HG03135 (cell line): ENCODE measurements around the gene PLA1A.

ENCODE experiments used
- ATAC-seq: cut with Tn5 transposase; IDR thresholded peaks from one replicate; pipeline ENCODE4 v1.9.1; 2021; ENCODE audit warnings: mild to moderate bottlenecking, moderate library complexity; ENCODE audit not compliant: unreplicated experiment

PLA1A gene

DNA sequence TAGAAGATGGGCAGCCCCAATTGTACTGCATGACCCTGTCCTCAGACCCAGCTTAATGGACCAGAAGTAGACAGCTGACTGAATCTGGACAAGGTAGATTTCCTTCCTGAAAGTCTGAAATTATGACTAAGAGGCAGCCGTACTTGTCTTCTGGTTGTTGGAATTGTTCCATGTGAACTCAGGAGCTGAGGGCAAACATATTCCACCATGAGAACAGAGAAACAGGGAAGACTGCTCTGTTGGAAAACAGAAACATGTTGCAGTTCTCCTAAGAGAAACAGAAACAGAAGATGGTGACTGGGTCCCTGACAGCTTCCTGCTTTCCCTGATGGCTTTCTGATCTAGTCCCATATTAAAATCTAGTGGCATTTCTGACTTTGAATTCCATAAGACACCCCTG lies 38.6 kb downstream of the PLA1A start:
- ATAC-seq, result no peak

DNA sequence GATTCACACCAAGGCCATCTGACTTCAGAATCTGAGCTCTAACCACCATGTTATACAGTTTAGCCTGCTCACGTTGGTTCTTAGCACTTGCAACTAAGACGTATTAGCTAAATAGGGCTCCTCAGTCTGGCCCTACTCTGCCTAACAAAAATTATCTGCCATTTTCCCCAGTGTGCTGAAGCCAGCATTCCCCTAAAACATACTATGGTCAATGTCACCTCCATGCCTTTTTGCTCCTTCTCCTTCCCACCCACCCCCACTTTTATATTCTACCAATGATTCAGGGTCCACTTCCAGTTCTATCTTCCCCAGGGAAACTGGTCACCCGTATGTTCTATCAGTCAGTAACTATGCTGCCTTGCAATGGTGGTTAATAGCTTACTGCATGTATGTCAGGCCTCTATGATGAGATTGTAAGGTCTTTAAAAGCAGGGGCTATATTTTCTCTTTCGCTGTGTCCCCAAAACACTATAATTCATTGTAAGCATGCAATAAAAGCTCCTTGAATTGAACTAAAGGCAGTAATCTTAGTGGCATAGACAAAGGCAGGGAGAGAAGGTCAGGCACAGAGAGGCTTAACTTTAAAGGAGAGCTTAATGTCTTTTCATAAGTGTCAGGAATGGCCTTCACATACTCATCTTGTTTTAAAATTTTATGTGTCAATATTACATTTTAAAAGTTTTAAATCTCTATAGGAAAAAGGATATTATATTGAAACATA lies 39.4 kb downstream of the PLA1A start:
- no peak for ATAC-seq

DNA sequence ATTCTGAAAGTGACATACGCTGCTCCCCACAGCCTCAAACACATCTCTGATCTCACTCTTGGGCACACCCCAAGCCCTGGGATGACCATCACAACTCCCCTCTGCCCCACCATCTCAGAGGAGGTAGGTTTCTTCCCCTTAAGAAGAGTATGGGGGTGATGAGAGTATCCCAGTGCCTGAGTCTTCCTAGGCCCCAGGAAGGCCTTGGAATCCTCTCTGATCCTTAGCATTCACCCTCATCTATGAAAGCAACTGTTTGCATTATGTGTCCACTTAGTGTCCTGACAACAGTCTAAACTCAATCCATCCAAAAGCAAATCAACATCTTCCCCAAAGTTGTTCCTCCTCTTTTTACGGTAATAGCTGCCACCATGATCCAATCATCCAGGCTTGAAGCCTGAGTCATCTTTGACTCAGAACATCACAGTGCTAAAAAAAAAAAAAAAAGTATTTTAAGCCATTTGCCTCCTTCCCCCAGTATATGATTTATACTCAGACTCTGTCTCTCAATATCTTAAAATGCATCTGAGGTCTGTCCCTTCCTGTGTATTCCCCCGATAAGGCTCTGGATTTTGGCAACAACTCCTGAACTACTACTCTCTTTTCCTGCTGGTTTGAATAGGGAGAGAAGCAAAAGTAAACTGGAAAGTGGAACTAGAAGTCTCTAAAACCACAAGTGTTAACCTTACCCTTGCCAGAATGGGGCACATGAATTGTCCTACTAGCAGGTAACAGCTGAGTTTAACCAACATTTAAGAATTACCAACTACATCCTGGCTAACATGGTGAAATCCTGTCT lies 40.2 kb downstream of the PLA1A start:
- ATAC-seq, result peak; percentile 41

DNA sequence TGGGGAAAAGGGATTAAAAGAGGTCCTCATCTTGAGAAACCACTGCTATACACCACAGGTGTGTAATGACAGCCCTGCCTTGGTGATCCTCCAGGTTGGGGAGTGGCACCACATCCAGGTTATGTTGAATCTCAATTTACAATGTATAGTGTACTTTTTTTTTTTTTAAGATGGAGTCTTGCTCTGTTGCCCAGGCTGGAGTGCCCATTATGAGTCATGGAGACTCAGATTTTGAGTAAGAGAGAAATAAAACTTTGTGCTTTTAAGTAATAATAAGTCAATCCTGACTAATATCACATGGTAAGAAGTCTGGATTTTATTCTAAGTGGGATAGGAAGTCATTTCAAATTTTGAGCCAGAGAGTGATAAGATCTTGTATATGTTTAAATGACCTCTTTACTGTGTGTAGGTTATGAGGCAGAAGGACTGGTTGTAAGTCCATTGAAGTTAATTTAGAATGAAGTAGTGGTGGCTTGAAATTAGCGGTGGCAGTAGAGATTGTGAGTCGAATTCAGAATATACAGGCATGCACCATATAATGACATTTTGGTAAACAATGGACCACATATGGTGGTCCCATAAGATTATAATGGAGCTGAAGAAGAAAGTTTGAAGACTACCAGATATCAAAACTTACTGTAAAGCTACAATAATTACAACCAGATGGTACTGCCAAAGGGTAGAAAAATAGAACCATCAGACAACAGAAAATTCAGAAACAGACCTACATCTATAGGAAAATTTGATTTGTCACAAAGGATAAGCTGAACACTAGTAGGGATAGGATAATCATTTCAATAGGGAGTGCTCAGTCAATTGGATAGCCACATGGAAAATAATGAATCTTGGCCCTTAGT lies 42.0 kb downstream of the PLA1A start:
- peak; percentile 24 for ATAC-seq

DNA sequence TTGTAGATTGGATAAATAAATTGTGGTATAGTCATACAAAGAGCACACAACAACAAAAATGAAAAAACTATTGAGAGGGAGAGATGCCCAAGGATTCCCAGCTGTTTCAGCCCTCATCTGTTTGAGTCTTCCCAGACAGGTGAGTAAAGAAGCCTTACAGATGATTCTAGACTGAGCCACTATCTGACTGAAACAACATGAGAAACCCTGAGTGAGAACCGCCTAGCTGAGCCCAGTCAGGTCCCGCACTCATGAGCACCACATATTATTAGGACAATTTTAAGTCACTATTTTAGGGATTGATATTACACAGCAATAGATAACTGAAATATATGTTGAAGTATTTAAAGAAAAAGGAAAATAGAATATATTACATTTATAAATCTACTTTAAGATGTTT lies 43.7 kb downstream of the PLA1A start:
- no peak for ATAC-seq

DNA sequence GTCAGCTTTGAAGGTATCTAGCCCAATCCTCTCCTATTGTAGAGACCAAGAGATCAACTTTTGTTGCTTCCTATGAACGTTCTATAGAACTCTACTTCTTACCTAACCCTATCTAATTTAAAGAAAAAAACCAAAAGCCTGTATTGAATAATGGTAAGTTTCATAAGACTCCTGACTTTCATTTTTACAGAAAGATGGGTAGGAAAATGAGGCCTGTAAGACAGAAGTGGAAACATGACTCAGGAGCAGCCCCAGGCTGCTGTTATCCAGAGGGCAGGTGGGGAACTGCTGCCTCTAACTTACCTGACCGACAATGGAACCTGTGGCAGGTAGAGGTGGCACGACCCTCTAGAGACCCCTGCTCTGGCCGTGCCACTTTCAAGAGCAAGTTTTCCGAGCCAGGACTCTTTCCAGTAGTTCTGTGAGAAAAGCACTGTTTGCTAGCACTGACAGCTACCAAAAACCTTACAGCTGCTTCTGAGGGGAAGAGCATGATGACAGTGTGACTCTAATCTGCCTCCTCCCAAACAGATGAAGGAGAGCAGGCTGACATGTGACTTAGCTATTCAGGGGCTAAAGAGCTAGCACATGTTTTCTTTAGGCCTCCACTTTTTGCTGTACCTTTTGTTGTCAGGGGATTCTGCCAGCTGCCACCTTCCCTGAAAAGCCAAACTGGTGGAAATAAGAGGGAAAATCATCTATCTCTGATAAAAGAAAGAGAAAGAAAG lies 45.2 kb downstream of the PLA1A start:
- no peak for ATAC-seq

DNA sequence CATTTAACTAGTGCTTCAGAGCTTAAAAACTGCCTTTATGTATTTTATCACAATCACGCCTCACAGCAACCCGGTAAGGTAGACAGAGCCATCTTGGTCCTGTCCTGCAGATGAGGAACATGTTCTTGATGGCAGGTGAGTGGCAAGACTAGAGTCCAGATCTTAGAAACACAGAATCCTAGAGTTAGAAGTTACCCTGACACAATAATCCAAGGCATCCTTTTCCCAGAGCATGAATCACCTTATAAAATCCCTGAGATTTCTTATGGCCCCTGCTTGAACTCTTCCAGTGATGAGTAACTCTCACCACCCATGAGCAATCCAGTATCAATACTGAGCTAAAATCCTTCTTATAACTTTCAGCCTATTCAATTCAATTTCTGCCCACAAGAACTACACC lies 45.8 kb downstream of the PLA1A start:
- ATAC-seq, result no peak

DNA sequence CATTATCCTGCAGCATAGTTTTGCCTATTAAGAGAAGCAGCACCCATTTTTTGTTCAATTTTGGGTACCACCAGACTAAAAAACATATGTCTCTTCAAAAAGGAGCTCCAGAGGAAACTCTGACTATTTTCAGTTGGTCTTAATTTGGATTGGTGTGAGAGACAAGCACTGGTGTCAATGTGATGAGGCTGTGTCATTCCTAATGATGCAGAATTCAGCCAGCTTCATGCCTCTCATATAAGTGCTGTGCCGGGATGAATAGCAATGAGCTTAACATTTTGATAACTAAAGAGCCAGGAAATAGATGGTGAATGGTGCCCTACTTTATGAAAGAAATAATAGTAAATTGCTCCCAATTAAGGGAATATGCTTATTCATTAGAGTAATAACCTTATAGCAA lies 46.8 kb downstream of the PLA1A start:
- ATAC-seq, result no peak

DNA sequence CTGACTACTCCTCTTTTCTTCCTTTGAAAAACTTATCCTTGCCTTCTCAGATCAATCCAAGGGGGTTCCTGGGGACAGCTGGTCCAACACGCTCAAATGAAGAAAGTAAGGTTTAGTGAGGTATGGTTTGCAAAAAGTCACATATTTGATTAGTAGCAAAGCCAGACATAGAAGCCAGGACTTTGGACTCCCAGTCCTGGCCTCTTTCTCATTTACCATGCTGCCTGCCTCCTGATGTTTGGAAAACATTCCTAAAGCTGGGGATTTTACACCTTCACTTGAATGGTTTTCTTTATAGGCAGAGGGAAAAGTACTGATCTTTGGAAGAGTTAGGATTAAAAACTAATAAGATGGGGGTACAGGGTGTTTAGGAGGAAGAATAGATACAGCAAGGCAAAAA lies 48.1 kb downstream of the PLA1A start:
- no peak for ATAC-seq

DNA sequence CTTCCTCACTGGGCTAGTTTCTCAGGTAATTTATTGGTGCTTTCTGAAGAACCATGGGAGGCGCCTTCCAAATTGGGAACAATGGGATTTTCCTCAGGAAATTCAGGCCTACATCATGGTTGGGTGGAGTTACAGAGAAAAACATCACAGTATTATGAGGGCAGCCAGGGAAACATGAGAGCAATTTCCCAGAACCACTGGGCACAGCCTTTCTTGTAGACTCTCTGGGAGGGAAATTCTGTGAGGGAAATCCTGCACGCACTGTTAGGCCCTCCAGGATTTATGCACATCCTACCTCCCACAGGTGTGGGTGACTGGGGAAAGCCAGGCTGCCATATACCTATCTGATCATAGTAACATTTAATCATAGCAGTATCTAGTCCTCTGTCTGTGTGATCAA lies 49.5 kb downstream of the PLA1A start:
- no peak for ATAC-seq

DNA sequence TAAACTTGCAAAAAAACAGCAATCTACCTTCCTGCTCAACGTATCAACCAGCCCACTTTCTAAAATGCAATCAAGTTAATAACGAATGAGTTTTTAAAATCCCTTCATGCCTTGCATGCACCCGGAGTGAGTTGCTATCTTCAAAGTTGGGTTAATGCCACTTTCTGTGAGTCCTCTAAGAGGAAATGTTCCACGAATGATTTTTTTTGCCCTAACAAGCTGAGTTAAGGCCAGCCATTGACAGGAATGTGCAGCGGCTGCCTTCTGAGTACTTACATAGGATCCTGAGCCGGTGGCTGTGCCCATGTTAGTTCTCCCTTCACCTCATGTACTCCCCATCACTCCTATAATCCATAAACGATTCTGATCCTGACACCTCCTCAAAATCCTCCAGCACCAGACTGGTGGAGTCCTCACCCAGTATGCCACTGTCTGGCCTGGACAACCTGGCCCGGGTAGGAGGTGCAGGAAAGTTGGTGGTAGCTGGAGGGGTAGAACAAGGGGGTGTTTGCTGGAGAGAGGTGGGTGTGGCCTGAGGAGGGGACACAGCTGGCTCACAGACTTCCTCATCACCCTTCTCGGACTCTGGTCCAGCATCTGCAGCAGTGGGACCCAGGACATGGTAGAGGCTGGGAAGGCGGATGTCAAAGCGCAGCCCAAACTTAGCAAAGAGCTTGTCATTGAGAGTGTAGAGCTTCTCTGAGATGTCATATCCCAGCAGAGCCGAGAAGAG lies 50.3 kb downstream of the PLA1A start:
- no peak for ATAC-seq

DNA sequence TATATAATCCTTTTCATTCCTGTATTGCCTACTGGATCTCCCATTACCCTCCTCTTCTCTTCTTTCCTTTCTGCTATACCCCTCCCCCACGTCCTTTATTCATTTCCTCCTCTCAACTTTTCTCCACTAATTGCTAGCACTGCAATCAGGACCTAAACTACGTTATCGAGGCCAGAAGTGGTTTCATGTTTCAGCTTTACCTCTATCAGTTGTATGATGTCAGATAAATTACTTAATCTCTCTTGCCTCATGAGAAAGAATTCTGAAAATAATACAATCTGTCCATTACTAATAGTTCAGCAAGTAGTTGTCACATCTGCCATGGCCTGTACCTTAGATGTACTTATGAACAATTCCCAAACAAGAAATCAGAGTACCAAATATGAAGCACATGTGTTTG lies 52.1 kb downstream of the PLA1A start:
- ATAC-seq, result no peak

DNA sequence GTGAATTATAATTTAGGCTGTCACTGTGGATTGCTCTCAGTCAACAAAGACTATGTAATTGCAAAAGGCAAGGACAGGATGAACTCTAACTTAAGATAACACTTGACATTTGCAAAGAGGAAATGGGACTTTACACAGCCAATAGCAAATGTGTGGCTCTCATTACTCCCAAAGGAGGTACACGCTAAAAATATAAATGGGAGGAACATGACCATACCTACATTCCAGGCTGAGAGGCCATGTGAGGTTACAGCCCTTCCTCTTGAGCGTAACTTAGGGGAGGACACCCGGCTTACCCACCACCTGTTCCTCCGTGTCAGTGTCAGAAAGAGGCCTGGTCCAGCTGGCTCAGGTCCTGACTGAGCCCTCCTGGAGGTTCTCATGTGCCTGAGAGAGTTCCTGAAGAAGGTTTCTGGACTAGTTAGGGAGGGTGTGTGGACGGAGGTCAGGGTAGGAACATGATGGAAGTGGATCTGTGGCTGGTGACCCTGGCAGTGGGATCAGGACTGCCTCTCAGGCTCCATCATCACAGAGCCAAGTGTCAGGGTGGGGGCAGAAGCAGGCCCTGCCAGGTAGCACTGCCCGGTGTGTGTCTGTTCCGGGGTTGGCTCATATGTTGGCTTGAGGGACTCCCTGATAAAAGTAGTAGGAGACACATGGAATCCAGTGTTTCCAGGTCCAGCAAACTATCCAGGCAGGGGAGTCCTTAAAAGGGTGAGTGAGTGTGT lies 54.8 kb downstream of the PLA1A start:
- ATAC-seq, result no peak

DNA sequence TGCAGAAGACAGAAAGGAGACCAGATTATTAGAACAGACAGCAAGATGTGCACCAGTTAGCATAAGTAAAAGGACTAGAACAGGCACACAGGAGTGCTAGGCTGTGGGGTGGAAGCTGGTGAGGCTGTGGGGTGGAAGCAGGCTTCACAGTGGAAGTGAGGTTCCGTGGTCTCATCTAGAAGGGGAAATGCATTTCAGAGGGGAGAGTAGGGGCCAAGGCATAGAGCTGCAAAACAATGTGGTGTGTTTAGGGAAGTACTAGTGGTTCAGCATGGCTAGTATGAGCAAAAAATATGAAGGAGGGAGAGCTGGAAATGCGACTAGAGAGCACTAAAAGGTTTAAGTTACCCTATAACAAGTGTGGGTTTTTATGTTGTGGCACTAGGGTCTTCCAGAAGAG lies 56.2 kb downstream of the PLA1A start:
- ATAC-seq, result no peak

DNA sequence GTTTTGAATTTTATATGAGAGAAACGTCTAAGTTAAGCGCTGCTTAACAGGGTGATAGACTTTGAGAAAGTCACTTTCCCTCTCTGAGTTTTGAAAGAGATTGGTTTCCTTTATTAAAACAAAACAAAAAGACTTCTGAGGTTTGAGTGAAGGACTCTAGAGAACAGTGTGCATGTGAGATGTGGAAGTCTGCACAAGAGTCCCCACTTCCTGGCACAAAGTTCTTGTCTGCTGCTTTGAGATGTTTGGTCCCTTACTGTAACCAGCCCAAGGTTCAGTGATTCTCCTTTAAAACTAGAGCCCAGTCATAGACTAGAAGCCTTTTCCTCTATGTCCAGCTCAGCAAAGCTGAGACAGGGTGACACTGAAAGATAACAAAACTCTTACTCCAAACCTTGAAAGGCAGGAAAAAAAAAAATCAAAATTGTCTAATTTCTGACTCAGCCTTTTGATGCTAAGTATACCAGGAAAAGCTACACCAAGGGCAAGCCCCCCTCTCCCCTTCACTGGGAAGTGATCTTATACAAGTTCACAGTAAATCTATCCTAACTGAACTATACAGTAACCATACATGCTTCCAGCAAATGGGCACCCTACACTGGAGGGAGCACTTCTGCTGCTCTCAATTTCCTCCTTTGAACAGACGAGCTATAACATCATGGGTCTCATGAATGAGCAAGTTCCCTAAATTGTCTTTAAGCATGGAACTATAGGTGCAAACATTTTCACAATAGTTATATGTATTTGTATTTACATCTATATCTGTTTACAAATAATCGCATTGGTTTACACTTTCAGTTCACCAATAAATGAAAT lies 60.4 kb downstream of the PLA1A start:
- no peak for ATAC-seq

DNA sequence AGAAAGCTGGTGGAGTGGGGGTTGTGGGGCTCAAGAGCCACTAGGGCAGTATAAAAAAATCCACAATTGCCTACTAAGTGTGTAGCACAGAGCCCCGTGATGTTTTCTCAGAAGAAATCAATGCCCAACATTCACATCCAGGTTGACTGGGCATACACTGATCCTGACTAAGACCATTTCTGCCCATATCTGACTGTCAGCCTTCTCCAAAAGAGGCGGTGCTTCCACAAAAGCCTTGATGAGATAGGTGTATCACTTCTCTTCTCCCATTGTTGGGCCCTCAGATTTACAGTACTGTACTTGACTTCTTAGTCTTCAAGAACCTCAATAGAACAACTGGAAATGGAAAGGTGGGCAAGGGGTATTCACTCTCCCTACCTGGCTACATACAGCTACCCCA lies 61.3 kb downstream of the PLA1A start:
- ATAC-seq, result no peak

DNA sequence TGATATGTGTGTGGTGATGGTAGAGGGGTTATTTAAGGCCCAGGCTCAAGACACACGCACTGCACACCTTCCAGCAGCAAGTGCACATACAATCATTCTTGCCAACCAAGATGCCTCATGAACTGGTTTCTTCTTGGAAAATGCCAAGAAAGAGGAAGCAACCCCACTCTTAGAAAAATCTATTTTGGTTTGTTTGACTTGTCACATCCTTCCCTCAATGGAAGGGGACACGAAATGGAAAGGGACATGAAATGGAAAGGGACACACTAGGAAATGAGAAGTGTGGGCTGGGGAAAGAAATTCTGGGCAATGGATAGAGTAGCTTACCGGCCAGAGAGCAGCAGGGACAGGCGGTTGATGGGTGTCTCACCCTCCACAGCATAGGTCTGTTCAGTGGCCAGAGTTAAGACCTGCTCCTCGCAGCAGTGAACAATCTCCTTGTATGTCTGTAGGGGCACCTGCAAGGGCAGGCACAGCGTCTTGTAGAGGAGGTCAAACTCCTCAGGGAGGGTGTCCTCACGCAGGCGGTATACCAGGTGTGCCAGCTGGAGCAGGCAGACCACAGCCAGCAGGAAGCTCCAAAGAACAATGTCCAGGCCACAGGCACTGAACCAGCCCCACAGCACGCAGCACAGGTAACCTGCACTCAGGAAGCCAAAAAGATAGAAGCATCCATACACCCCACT lies 62.1 kb downstream of the PLA1A start:
- ATAC-seq, result no peak
